Stimulated activated naive B cell treated with anti-CD40 and anti-IgM and Interleukin-4, amounts not matched to agents 10 μg/mL and 1 μg/mL and 100 μg/mL, for 72 hours (primary cell): ENCODE measurements around the gene HDHD3.

Source experiments
- ATAC-seq, 2 donors: fragments of 150-1000 bp; cut with Tn5 transposase; replicated peaks; 2 replicates each; pipeline ENCODE4 v1.10.0; 2021; ENCODE audit warnings: moderate library complexity in 1 of 2
- DNase-seq: peaks from one replicate; pipeline ENCODE4 v3.0.0; 2021
- H3K27ac Mint-ChIP-seq: one replicate; pipeline ENCODE4 v1.8.0; 2022; ENCODE audit warnings: mild to moderate bottlenecking, mixed read lengths
- H3K27me3 Mint-ChIP-seq, 2 donors: one replicate each; pipeline ENCODE4 v1.8.0; 2022; ENCODE audit warnings: mixed read lengths in 2 of 2
- H3K36me3 Mint-ChIP-seq, 2 donors: one replicate each; pipeline ENCODE4 v1.8.0; 2022; ENCODE audit warnings: mixed read lengths in 2 of 2, mild to moderate bottlenecking in 1 of 2
- H3K4me1 Mint-ChIP-seq, 2 donors: one replicate each; pipeline ENCODE4 v1.8.0; 2022; ENCODE audit warnings: mixed read lengths in 2 of 2, mild to moderate bottlenecking in 1 of 2
- H3K4me3 Mint-ChIP-seq, 2 donors: one replicate each; pipeline ENCODE4 v1.8.0; 2022; ENCODE audit warnings: mild to moderate bottlenecking in 2 of 2, mixed read lengths in 2 of 2, moderate library complexity in 1 of 2
- H3K9me3 Mint-ChIP-seq, 2 donors: one replicate each; pipeline ENCODE4 v1.8.0; 2022; ENCODE audit warnings: mixed read lengths in 2 of 2, mild to moderate bottlenecking in 1 of 2

Gene HDHD3

DNA sequence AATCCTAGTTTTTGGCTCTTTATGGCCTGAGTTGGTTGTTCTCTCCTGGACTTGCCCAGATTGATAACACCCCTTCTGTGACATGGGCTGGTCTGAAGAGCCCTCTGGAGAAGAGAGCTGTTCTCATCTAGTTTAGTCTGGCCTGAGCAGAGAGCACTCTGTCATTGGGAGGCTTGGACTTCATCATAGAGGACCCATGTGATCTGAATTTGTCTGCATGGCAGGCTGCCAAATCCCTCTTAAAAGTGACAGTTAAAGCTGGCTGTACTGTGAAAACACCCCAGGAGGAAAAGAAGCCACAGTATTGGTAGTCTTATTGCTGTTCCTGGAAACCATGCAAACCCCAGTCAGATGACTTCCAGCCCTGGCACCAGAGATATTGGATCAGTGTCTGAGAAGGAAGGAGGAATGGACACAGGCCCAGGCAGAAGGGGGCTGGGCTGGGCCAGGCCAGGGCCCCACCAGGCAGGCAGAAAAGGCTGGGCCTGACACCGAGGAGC is 33.0 kb downstream of the HDHD3 start:
- H3K4me1 Mint-ChIP-seq: peaks cover 6 to 36% of the 10 kb centered on the region in 2 donors
- no peak overlapping the region for H3K4me3 Mint-ChIP-seq
- peaks cover 0 to 8% of the 10 kb centered on the region in 2 donors for H3K27me3 Mint-ChIP-seq
- DNase-seq: no peak
- H3K36me3 Mint-ChIP-seq: no peaks in the 10 kb centered on the region
- no peaks in the 10 kb centered on the region for H3K9me3 Mint-ChIP-seq
- H3K27ac Mint-ChIP-seq: no peak overlapping the region
- ATAC-seq: no peak

DNA sequence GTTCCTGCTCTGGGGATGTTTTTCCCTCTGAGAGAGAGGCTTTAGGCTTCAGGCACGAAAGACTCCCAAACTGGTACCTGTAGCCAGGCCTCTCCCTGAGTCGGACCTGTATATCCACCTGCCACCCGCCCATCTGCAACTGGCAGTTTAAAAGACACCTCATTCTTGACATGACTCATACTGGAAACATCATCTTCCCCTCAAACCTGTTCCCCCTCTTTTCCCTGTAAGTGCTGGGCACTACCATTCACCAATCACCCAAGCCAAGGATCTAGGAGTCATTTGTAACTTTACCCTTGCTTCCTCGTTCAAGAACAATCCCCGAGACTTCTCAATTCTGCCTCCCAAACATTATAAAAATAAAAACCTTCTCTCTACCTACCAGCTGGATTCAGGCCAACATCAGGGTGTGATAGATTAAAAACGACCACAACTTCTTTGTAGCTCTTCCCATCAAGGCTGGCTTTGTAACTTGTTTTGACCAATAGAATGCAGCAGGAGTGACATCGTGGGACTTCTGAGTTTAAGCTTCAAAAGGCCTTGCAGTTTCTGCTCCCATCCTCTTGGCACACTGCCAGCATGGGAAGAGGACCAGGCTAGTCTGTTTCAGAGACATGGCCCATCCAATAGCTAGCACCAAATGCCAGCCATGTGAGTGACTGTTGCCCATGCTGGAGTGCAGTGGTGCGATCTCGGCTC is 34.9 kb downstream of the HDHD3 start:
- Mint-ChIP-seq H3K4me1 (peaks cover 6 to 32% of the 10 kb centered on the region in 2 donors), H3K27ac (no peak overlapping the region), H3K9me3 (no peaks in the 10 kb centered on the region), H3K27me3 (peaks cover 0 to 8% of the 10 kb centered on the region in 2 donors), H3K36me3 (no peaks in the 10 kb centered on the region), H3K4me3 (peak overlapping the region in 1 of 2 donors; percentile 30)
- ATAC-seq (no peak), DNase-seq (no peak)

DNA sequence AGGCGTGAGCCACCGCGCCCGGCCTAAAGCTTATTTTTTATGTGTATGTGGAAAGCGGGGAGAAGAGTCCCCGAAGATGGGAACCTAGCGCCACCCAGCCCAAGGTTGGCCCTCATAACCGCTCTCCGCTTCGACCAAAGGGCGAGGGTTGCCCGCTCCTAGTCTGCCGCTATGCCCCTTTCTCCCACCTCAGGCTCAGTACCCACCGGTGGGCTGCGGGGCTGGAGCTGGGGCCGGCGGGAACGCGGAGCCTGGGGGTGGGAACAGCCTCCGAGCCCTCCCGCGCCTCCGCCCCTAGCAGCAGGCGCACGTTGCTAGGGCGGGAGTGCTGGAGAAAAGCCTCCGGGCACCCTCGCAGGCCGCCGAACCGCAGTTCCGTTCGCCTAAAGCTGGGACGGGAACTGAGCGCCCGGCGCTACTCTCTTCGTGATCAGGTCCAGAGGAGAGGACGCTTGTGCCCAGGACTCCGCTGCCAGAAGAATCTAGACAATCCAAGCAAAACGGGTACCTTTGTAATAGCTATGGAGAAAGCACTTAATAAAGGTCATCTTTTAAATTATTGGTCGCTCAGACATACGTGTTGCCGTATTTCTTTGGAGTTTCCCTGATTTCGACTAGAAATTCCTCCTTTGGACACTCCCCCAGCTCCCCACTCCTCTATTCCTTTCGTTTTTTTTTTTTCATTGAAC is 36.6 kb downstream of the HDHD3 start, which contains the start of gene WDR31:
WDR31 (minus strand) TSS at position 265 of the 689 bp plus-strand sequence. CDS start 8,253 bp downstream, outside the sequence.
- no peaks in the 10 kb centered on the region for H3K9me3 Mint-ChIP-seq
- H3K4me3 Mint-ChIP-seq: peak within 1 kb of the TSS; percentile 77 to 92
- peaks cover 6 to 32% of the 10 kb centered on the region in 2 donors for H3K4me1 Mint-ChIP-seq
- peak within 1 kb of the TSS; percentile 56 for H3K27ac Mint-ChIP-seq
- ATAC-seq: peak; percentile 98 to 99
- DNase-seq: peak; percentile 84
- H3K36me3 Mint-ChIP-seq: no peaks in the 10 kb centered on the region
- peaks cover 0 to 8% of the 10 kb centered on the region in 2 donors for H3K27me3 Mint-ChIP-seq

- no peaks in the 10 kb centered on the region for H3K36me3 Mint-ChIP-seq
- H3K4me3 Mint-ChIP-seq: no peak overlapping the region
- DNase-seq: no peak
- no peak for ATAC-seq
- H3K27ac Mint-ChIP-seq: no peak overlapping the region
- no peaks in the 10 kb centered on the region for H3K9me3 Mint-ChIP-seq
- H3K4me1 Mint-ChIP-seq: peaks cover 6 to 32% of the 10 kb centered on the region in 2 donors
- peaks cover 0 to 8% of the 10 kb centered on the region in 2 donors for H3K27me3 Mint-ChIP-seq
These were observed 39.1 kb downstream of the HDHD3 start for GRCh38 chr9:113337714-113338113.

GRCh38 chr9:113331780-113332179 is 45.0 kb downstream of the HDHD3 start:
- Mint-ChIP-seq H3K9me3 (no peaks in the 10 kb centered on the region), H3K4me3 (no peak overlapping the region), H3K27ac (no peak overlapping the region), H3K27me3 (no peaks in the 10 kb centered on the region), H3K4me1 (no peaks in the 10 kb centered on the region), H3K36me3 (no peaks in the 10 kb centered on the region)
- ATAC-seq: no peak
- DNase-seq: no peak

GRCh38 chr9:113328045-113328782 is 48.6 kb downstream of the HDHD3 start:
- no peaks in the 10 kb centered on the region for H3K36me3 Mint-ChIP-seq
- no peaks in the 10 kb centered on the region for H3K9me3 Mint-ChIP-seq
- no peak overlapping the region for H3K27ac Mint-ChIP-seq
- H3K4me3 Mint-ChIP-seq: no peak overlapping the region
- no peaks in the 10 kb centered on the region for H3K4me1 Mint-ChIP-seq
- DNase-seq: no peak
- H3K27me3 Mint-ChIP-seq: no peaks in the 10 kb centered on the region
- ATAC-seq: no peak

DNA sequence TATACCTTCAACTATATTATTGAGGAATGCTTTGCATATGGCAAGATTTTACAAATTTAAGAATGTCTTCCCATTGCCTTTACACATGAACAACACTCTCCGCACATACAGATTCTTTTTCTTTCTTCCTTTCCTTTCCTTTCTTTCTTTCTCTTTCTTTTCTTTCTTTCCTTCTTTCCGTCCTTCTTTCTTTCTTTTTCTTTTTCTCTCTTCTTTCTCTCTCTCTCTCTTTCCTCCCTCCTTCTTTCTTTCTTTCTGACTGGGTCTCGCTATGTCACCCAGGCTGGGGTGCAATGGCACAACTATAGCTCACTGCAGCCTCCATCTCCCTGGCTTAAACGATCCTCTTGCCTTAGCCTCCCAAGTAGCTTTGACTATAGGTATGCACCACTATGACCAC is 50.6 kb downstream of the HDHD3 start:
- Mint-ChIP-seq H3K9me3 (no peaks in the 10 kb centered on the region), H3K27me3 (no peaks in the 10 kb centered on the region), H3K36me3 (no peaks in the 10 kb centered on the region), H3K4me3 (no peak overlapping the region), H3K27ac (no peak overlapping the region), H3K4me1 (no peaks in the 10 kb centered on the region)
- DNase-seq (no peak), ATAC-seq (no peak)
